CD4-positive, alpha-beta T cell (primary cell): ENCODE results near the gene VASN. TPM values are rescaled to one million over a fixed set of nuclear protein-coding genes. Genes with fewer than 3 reads are reported as not detected.

Source experiments
- ATAC-seq: fragments of 200-7000 bp; cut with Tn5 transposase; one replicate; pipeline ENCODE4 v1.10.0; 2022; ENCODE audit warnings: mild to moderate bottlenecking; ENCODE audit not compliant: poor library complexity
- CTCF ChIA-PET: fragments of 350-600 bp; sonication (Branson Sonifier 250); formaldehyde crosslinking; loops from one replicate; lab custom pipeline; 2021; ENCODE audit warnings: antibody characterized with exemption, inconsistent platforms; lab: Charles Lee
- POLR2A ChIA-PET: fragments of 350-600 bp; sonication (Branson Sonifier 250); formaldehyde crosslinking; loops from one replicate; lab custom pipeline; 2021; ENCODE audit warnings: antibody characterized with exemption, inconsistent platforms; lab: Charles Lee
- DNase-seq, 14 experiments: peaks; one replicate each; pipeline ENCODE4 v3.0.0-alpha.2; 2013 to 2020; ENCODE audit warnings: mixed read lengths in 2 of 14
- H3K27ac ChIP-seq, 2 donors: one replicate each; pipeline versions ENCODE4 v1.5.1 to v1.7.0; 2013; ENCODE audit warnings: low read length in 2 of 2, low read depth in 1 of 2, mild to moderate bottlenecking in 1 of 2
- H3K27me3 ChIP-seq, 2 experiments: 1 replicate in 1 of 2; 2 replicates in 1 of 2; pipeline versions ENCODE4 v1.6.1 to v1.7.0; 2013; ENCODE audit warnings: low read length in 2 of 2, control low read depth in 1 of 2, mild to moderate bottlenecking in 1 of 2, moderate library complexity in 1 of 2; ENCODE audit not compliant: insufficient read depth in 2 of 2, control insufficient read depth in 1 of 2
- H3K36me3 ChIP-seq: one replicate; pipeline ENCODE4 v1.6.1; 2013; ENCODE audit warnings: low read length, control low read depth; ENCODE audit not compliant: insufficient read depth
- H3K4me1 ChIP-seq: one replicate; pipeline ENCODE4 v1.6.1; 2013; ENCODE audit warnings: low read length, control low read depth; ENCODE audit not compliant: insufficient read depth
- H3K4me3 ChIP-seq: one replicate; pipeline ENCODE4 v1.5.1; 2013; ENCODE audit warnings: mild to moderate bottlenecking, low read length, moderate library complexity
- H3K9me3 ChIP-seq, 2 experiments: 1 replicate in 1 of 2; 2 replicates in 1 of 2; pipeline versions ENCODE4 v1.6.1 to v1.7.0; 2013; ENCODE audit warnings: low read length in 2 of 2, mild to moderate bottlenecking in 2 of 2, control low read depth in 1 of 2, moderate library complexity in 1 of 2; ENCODE audit not compliant: control insufficient read depth in 1 of 2, insufficient read depth in 1 of 2
- H3K27ac Mint-ChIP-seq: one replicate; pipeline ENCODE4 v1.8.0; 2020; ENCODE audit warnings: mixed read lengths
- H3K27me3 Mint-ChIP-seq: one replicate; pipeline ENCODE4 v1.8.0; 2021; ENCODE audit warnings: mixed read lengths
- H3K36me3 Mint-ChIP-seq: one replicate; pipeline ENCODE4 v1.8.0; 2021; ENCODE audit warnings: low read depth, mixed read lengths
- H3K4me1 Mint-ChIP-seq: one replicate; pipeline ENCODE4 v1.8.0; 2021; ENCODE audit warnings: low read depth, mixed read lengths
- H3K4me3 Mint-ChIP-seq: one replicate; pipeline ENCODE4 v1.8.0; 2020; ENCODE audit warnings: mild to moderate bottlenecking, mixed read lengths
- H3K9me3 Mint-ChIP-seq: one replicate; pipeline ENCODE4 v1.8.0; 2020; ENCODE audit warnings: mixed read lengths
- CTCF ChIP-seq: fragments of 200-600 bp; IDR thresholded peaks from one replicate; pipeline ENCODE4 v1.8.0; 2022; ENCODE audit warnings: antibody characterized with exemption, mild to moderate bottlenecking
- intact Hi-C, 2 experiments: fragments of 100-400 bp; cut with DNase I in 1 of 2; cut with micrococcal nuclease in 1 of 2; formaldehyde crosslinking; loops; one replicate each; pipeline versions ENCODE4 v1.15.1 to v1.9.0; 2023 to 2025; cut with DNase I, micrococcal nuclease
- total RNA-seq, 174 experiments: library from RNA in 2 of 174; stranded (reverse) in 2 of 174; gene quantifications; one replicate each; pipeline ENCODE4 v1.2.3 and lab custom pipeline; 2021 to 2026

The VASN gene
- total RNA-seq, 2 experiments from 2014 or later: 0.70 to 0.77 TPM

- peaks cover 87% of the 10 kb centered on the region for H3K36me3 Mint-ChIP-seq
- CTCF ChIA-PET: no interaction called here
Measured at GRCh38 chr16:4385066-4385788, 13.6 kb downstream of the VASN start.

GRCh38 chr16:4385789-4386450 is 14.3 kb downstream of the VASN start:
- intact Hi-C loops: loop anchor here in 1 of 2 experiments (2.0 kb wide), 1 partner anchor 13 kb away; no protein-coding TSS in a partner anchor
- POLR2A ChIA-PET: no interaction called here
- CTCF ChIA-PET: no interaction called here

More at GRCh38 chr16:4385066-4385788, 13.6 kb downstream of the VASN start:
- ATAC-seq (no peak), DNase-seq (no peak)
- Histone ChIP-seq H3K4me1 (peaks cover 6% of the 10 kb centered on the region), H3K4me3 (no peak overlapping the region), H3K27ac (no peak overlapping the region), H3K36me3 (peaks cover 95% of the 10 kb centered on the region), H3K27me3 (no peaks in the 10 kb centered on the region), H3K9me3 (no peaks in the 10 kb centered on the region)
- Mint-ChIP-seq H3K4me3 (peak overlapping the region; percentile 35), H3K9me3 (no peaks in the 10 kb centered on the region), H3K4me1 (no peaks in the 10 kb centered on the region), H3K27ac (peak overlapping the region; percentile 80), H3K27me3 (no peaks in the 10 kb centered on the region)
- TF ChIP-seq CTCF: no peak
- POLR2A ChIA-PET: no interaction called here
- intact Hi-C loops: no loop called here

GRCh38 chr16:4386451-4386805 is 14.8 kb downstream of the VASN start:
- Histone ChIP-seq H3K27ac (no peak overlapping the region), H3K4me3 (no peak overlapping the region), H3K27me3 (no peaks in the 10 kb centered on the region), H3K36me3 (peaks cover 95% of the 10 kb centered on the region), H3K9me3 (no peaks in the 10 kb centered on the region), H3K4me1 (peaks cover 6% of the 10 kb centered on the region)
- ChIA-PET CTCF (no interaction called here), POLR2A (no interaction called here)
- intact Hi-C loops: loop anchor here in 1 of 2 experiments (2.0 kb wide), 1 partner anchor 14 kb away; no protein-coding TSS in a partner anchor
- no peaks in the 10 kb centered on the region for H3K27me3 Mint-ChIP-seq
- no peaks in the 10 kb centered on the region for H3K9me3 Mint-ChIP-seq
- ATAC-seq (no peak), DNase-seq (no peak)
- H3K4me3 Mint-ChIP-seq: no peak overlapping the region
- TF ChIP-seq CTCF: no peak
- no peaks in the 10 kb centered on the region for H3K4me1 Mint-ChIP-seq
- peaks cover 90% of the 10 kb centered on the region for H3K36me3 Mint-ChIP-seq
- peak overlapping the region; percentile 80 for H3K27ac Mint-ChIP-seq

More at GRCh38 chr16:4385789-4386450, 14.3 kb downstream of the VASN start:
- Histone ChIP-seq H3K4me1 (peaks cover 6% of the 10 kb centered on the region), H3K36me3 (peaks cover 95% of the 10 kb centered on the region), H3K4me3 (no peak overlapping the region), H3K27me3 (no peaks in the 10 kb centered on the region), H3K9me3 (no peaks in the 10 kb centered on the region), H3K27ac (no peak overlapping the region)
- Mint-ChIP-seq H3K4me1 (no peaks in the 10 kb centered on the region), H3K36me3 (peaks cover 87% of the 10 kb centered on the region), H3K27ac (peak overlapping the region; percentile 80), H3K27me3 (no peaks in the 10 kb centered on the region), H3K9me3 (no peaks in the 10 kb centered on the region), H3K4me3 (peak overlapping the region; percentile 35)
- ATAC-seq (no peak), DNase-seq (no peak)
- TF ChIP-seq CTCF: no peak
